ENCODE measurements around the gene METTL25B. TPM values are rescaled to one million over a fixed set of nuclear protein-coding genes. Genes with fewer than 3 reads are reported as not detected.

The METTL25B gene
- total RNA-seq, 1 donor from 2014 or later, result 13.1 TPM

DNA sequence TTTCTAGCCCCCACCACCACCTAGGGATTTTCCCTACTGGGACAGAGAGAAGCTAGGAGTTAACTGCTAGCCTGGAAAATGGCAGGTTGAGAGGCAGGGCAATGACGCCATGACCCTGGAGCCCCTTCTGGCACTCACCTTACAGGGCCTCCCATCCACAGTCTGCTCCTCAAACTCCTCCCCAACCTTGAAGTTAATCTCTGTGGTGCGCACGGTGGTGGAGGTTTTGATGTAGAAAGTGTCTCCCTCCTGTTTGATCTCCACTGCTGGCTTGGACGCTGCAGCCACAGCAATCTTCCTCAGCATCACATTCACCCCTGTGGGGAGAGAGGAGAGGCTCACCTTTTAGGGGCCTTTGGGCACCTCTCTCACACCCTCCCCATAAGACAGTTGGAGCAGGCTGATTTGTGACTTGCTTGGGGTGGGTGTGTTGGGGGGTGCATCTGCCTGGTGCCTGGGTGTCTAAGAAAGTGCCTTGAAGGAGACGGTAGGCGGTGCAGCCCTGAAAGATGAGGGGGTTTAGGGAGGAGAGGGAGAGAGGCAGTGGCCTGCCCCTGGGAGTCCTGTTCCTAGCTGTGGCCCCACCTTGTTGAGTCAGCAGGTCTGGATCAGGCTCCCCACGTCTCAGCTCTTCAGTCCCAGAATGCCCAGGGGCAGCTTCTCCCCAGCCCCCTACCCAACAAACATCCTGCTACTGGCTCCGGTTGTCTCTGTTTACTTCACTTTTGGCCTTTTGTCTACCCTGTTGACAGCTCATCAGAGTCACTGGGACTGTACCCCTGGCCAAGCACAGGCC, 27.3 kb upstream of the METTL25B start:
- no peak for DNase-seq

- no peak for DNase-seq
Observed at GRCh38 chr1:156703336-156703735, 24.9 kb upstream of the METTL25B start.

DNA sequence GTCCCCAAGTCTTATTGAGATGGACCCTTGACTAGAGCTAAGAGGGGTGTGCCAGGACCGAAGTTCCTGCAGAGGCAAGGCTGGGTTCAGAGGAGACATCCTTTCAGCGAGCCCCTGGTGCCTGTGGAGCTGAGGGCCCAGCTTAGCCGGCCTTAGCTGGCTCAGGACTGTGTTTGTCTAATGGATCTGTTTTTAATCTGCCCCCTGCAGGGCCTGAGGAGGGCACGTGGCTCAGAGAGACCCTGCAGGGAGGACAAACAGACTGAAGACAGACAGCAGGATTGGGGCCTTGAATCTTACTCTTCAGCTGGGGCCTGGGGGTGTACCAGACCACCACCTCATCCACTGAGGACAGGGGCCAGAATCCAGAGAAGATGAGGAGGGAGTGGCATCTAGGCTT, 24.5 kb upstream of the METTL25B start:
- DNase-seq, result no peak

GRCh38 chr1:156704166-156704711, 24.0 kb upstream of the METTL25B start:
- DNase-seq, result no peak

DNA sequence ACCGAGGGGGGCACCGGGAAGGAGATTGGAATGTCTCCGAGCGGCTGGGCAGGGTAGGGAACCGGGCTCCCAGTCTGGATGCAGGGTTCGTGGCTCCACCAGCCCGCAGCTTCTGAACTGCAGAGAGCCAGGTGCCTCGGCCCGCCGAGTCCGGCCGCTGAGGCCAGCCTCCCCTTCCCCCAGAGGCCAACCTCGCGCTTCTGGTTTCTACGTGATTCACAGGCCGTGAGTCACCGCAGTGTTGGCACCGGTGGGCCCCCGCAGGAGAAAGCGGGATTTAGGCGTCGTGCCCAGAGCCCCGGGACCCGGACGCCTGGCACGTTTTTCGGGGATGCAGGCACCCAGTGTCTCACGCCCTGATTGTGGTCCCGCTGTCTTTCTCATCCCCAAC, 23.3 kb upstream of the METTL25B start:
- DNase-seq, result no peak

GRCh38 chr1:156705321-156705917, 22.9 kb upstream of the METTL25B start, which contains the start of gene CRABP2:
TSS of gene CRABP2 (minus strand) at chr1:156705583. CDS start at chr1:156705446, 137 bp downstream.
- DNase-seq, result peak; percentile 89

DNA sequence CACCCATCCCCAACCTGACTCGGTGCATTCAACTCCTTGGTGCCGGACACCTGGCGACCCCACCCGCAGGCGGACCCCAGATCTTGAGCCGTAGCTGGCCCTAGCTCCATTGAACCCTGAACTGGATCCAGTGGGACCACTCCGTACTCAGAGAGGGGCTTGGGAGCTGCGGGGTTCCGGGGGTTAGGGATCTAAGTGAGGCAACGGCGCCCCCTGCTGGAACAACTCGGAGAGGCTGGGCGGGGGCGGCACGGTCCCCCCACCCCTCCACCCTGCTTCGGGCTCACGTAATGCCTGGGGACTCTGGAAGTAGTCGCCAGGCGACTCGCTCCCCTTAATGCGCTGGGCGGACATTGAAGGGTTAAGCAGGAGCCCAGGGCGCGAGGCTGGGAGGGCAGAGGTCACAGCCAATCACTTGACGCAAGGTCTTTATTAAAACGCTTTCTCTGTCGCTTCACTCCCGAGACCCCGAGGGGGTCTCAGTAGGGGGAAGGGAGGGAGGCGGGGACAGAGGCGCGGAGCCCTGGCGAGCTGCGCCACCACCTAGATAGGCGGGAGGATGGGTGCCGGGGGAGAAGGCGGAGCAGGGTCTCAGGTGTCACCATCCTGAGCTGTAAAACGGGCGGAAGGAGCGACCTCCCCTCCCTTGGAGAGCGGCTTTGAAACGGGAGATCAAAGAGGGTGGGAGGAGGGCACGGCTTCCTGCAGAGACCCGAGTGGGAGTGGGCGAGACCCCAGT, 22.2 kb upstream of the METTL25B start:
- DNase-seq, result peak; percentile 89

DNA sequence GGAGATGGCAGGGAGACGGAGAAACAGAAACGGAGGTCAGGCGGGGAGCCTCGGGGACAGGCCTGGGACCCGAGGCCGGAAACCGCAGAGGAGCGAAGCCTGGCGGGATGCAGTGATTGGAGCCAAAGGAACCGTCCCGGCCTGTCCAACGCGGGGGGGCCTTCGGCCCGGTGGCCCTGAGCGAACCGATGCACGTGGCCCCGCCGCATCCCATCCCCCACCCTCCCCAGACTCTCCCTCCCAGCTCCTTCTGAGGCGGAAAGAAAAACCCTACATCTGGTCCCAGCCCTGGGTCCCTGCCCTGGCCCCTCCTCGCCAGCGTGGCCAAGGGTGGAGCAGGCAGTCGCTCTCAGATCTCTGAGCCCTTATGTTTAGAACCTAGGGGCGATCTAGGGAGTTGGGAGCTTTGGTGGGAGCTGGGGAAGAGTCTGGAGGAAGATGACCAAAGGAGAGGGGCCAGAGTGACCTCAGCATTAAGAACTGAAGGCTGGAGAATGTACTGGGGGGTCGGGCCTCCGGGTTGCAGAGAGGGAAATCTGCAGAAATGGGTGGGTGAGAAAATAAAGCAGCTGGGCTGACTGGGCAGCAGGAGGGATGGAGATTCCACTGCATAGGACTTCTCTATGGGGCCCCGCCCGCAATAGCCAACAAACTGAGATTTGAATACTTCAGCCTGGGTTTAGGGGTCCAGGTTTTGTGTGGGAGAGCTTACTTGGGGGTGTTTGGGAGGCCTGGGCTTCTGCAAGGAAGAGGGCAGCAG, 21.4 kb upstream of the METTL25B start:
- peak; percentile 84 for DNase-seq

GRCh38 chr1:156707417-156708217, 20.7 kb upstream of the METTL25B start:
- peak; percentile 91 for DNase-seq

GRCh38 chr1:156708218-156708661, 20.0 kb upstream of the METTL25B start:
- peak; percentile 76 for DNase-seq

GRCh38 chr1:156709031-156709430, 19.2 kb upstream of the METTL25B start:
- DNase-seq, result no peak

DNA sequence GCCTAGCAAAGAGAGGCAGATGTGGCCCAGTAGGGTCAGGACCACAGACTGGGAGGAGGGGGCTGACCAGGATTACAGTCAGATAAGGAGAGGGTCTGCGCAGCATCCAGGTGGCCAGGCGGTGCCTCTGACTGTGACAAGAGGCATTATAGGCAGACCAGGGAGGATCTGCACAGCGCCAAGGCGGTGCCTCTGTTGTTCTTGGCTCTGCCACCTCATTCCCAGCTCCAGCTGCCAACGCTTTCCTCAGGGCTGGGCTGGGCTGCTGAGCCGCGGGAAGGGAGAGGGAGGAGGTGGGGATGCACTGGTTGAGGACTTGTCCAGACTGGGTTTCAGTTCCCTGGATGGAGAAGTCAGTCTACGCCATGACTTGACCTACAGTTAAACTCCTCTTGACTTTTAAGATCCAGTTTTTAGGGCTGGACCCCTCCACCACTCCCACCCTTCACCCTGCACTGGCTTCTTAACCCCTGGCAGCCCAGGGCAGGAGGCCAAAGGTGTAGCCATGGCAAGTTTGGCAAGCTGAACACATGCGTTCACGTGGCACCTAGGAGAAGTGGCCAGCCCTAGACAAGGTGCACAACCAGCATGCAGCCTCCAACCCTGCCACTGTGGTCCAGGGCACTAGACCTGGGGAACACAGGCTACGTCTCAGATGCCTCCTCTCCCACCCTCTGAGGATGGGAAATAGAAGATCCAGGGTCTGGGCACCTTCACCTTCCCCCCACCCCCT, 18.3 kb upstream of the METTL25B start:
- peak; percentile 9 for DNase-seq

GRCh38 chr1:156711011-156711817, 17.1 kb upstream of the METTL25B start:
- DNase-seq, result peak; percentile 12

DNA sequence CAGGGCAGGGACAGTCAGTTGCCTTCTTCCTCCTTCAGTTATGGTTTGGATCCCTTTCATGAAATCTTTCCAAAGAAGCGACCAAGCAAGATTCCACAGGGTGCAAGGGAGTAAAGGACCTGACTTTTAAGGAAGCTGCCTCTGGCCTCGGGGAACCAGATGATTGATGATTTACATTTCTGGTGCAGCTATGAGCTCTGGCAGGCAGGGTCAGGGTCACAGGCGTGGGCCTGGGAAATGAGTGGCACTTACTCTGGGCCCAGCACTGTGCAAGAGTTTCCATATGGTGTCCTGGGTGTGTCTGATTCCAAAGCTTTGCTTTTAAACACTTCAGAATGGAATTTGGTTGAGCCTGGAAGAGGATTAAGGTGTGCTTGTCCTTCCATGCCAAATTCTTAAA, 15.6 kb upstream of the METTL25B start:
- DNase-seq, result no peak

GRCh38 chr1:156714830-156715229, 13.4 kb upstream of the METTL25B start:
- no peak for DNase-seq

- no peak for DNase-seq
Observed at GRCh38 chr1:156717351-156717750, 10.9 kb upstream of the METTL25B start.

- DNase-seq, result no peak
Observed at GRCh38 chr1:156721131-156721530, 7.1 kb upstream of the METTL25B start.

DNA sequence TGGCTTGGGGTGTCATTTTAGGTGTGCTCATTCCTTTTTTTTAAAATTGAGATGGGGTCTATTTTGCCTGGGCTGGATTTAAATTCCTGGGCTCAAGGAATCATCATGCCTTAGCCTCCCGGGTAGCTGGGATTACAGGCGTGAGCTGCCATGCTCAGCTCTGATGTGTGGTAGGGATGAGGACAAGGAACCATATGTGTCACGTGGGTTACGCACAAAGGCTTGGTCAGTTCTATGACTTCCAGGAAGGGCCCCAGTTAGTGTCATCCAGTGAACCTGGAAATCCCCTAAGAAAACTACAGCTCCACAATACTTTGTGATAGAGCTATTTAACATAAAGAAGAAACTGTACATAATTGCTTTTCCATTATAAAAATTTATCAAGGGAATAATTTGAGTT, 6.7 kb upstream of the METTL25B start:
- DNase-seq, result no peak

GRCh38 chr1:156725683-156726280, 2.5 kb upstream of the METTL25B start:
- DNase-seq, result peak; percentile 75
